Kidney (tissue), 14 donors: ENCODE results near the gene COL6A3. TPM values are rescaled to one million over a fixed set of nuclear protein-coding genes. Genes with fewer than 3 reads are reported as not detected.

Source experiments
- DNase-seq, 5 donors: peaks; one replicate each; pipeline ENCODE4 v3.0.0-alpha.2; 2013 to 2020
- FAIRE-seq: peaks from 2 replicates; lab custom pipeline; 2012; peaks lifted over from hg19 to GRCh38; lab: Jason Lieb, UNC
- H3K27ac ChIP-seq, 2 donors: one replicate each; pipeline ENCODE4 v1.7.0; 2013; ENCODE audit warnings: low read depth in 2 of 2, low read length in 2 of 2, inconsistent platforms in 1 of 2
- H3K27me3 ChIP-seq: one replicate; pipeline ENCODE4 v1.7.1; 2013; ENCODE audit warnings: low read length, inconsistent platforms; ENCODE audit not compliant: control insufficient read depth, insufficient read depth
- H3K36me3 ChIP-seq, 3 donors: one replicate each; pipeline versions ENCODE4 v1.7.0 to v1.7.1; 2013; ENCODE audit warnings: low read length in 3 of 3, control low read depth in 1 of 3, inconsistent platforms in 1 of 3; ENCODE audit not compliant: insufficient read depth in 3 of 3, control insufficient read depth in 2 of 3
- H3K4me1 ChIP-seq, 3 donors: one replicate each; pipeline versions ENCODE4 v1.7.0 to v1.7.1; 2013; ENCODE audit warnings: low read length in 3 of 3, inconsistent platforms in 1 of 3, low read depth in 1 of 3; ENCODE audit not compliant: control insufficient read depth in 2 of 3, insufficient read depth in 2 of 3
- H3K4me3 ChIP-seq, 3 donors: one replicate each; pipeline versions ENCODE4 v1.7.0 to v1.8.1; 2013; ENCODE audit warnings: low read length in 3 of 3, control low read depth in 1 of 3, inconsistent platforms in 1 of 3
- H3K9ac ChIP-seq, 3 donors: one replicate each; pipeline versions ENCODE4 v1.7.0 to v1.7.1; 2013; ENCODE audit warnings: low read length in 3 of 3, control low read depth in 1 of 3, inconsistent platforms in 1 of 3
- H3K9me3 ChIP-seq, 3 donors: one replicate each; pipeline versions ENCODE4 v1.7.0 to v1.7.1; 2013; ENCODE audit warnings: low read length in 3 of 3, control low read depth in 1 of 3, inconsistent platforms in 1 of 3; ENCODE audit not compliant: control insufficient read depth in 2 of 3, insufficient read depth in 1 of 3
- CTCF ChIP-seq: IDR thresholded peaks from 3 replicates; pipeline ENCODE4 v1.5.1; 2012; ENCODE audit warnings: mild to moderate bottlenecking, moderate library complexity, borderline replicate concordance; ENCODE audit not compliant: insufficient read depth; ENCODE audit errors: extremely low read depth
- intact Hi-C: fragments of 100-400 bp; cut with DNase I; formaldehyde crosslinking; loops from one replicate; pipeline ENCODE4 v1.11.1; 2022
- polyA plus RNA-seq: library from polyadenylated mRNA; stranded (reverse); fragments of 350-450 nt; fragmentation: Illumina TruSeq; extraction: RNeasy Lipid Tissue Mini Kit (QIAGEN cat#74804); gene quantifications from one replicate; pipeline ENCODE4 v1.2.3, GENCODE V29; 2014; ENCODE audit warnings: low read depth, low replicate concordance; ENCODE audit not compliant: insufficient read depth
- total RNA-seq: library from RNA; stranded (reverse); fragmentation: NEBNext Ultra II Directional; extraction: Animal tissue kit (Norgen Biotek cat#: 25700); gene quantifications from one replicate; pipeline ENCODE4 v1.2.1, GENCODE V29; 2021
- donor health status: control.
- donor health status: control.
- donor health status: control.
- donor health status: control.
- donor health status: control.
- donor health status: DM: yes; HTN: yes; CAD: no.
- donor health status: Normal renal cell carcinoma (clear cell type).

The COL6A3 gene
- total and polyA plus RNA-seq, 2 donors from 2014 or later, result 3.8 to 59.5 TPM

DNA sequence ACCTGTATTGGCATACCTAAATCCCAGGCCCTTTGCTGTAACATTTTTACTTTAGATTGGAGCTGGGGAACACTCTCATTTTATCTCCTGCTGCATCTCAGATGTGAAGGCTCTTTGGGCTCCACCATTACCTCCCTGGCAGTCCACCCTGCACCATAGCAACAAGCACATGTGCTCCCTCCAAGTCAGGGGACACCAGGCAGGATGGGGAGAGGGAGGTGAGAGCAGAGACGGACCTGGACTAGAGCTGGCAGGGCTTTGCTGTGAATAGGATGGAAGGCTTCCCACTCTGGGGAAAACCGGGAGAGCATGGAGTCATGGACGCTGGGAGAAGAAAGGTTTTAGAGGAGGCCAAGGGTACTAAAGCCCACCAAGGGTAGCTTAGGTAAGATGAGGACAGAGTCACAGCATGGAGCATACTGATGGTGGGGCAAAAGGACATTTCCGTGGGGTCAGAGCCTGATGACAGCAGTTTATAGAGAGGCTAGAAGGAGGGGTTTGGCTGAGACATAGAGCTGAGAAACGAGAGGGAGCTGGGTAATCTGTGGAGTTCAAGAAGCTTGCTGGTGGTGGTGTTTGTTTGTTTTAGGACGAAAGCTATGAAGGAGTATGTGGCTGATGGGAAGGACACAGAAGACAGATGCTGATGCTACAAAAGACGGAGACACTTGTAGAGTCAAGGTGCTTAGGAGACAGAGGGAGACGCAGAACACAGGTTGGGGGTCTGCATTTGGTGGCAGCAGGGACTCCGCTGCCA, 134.8 kb downstream of the COL6A3 start:
- intact Hi-C loops, result no loop called here
- Histone ChIP-seq H3K4me1 (peaks cover 0 to 2% (median 0%) of the 10 kb centered on the region in 3 donors), H3K9ac (no peak overlapping the region)

DNA sequence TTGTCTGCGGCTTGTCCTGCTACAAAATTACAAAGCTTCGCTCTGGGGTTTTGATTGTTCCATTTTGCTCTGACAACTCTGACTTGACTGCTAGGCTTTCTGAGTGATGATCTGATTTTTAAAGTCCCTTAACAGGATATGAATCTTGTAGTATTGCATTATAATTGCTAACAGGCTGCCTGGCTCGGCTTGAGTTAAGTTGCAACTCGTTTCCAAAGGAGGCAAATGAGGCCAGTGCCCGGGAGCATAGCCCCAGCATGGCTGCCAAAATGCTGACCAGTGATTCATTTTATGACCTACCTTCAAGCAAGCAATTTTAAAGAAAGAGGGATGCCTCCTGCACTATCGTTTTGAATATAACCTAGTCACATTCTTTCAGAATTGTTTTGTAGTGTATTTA, 135.4 kb downstream of the COL6A3 start:
- no peak for DNase-seq
- Histone ChIP-seq H3K4me3 (no peak overlapping the region), H3K27ac (no peak overlapping the region), H3K27me3 (no peaks in the 10 kb centered on the region), H3K36me3 (no peaks in the 10 kb centered on the region), H3K9ac (no peak overlapping the region), H3K9me3 (no peaks in the 10 kb centered on the region), H3K4me1 (peaks cover 0 to 2% (median 0%) of the 10 kb centered on the region in 3 donors)
- intact Hi-C loops, result no loop called here
- no peak for TF ChIP-seq CTCF
- FAIRE-seq, result no peak

More for the DNA sequence above, 134.8 kb downstream of the COL6A3 start:
- TF ChIP-seq CTCF, result no peak
- H3K9me3 ChIP-seq, result no peaks in the 10 kb centered on the region
- no peaks in the 10 kb centered on the region for H3K36me3 ChIP-seq
- no peaks in the 10 kb centered on the region for H3K27me3 ChIP-seq
- H3K27ac ChIP-seq, result peak overlapping the region in 1 of 2 donors; percentile 15
- DNase-seq (no peak), FAIRE-seq (no peak)
- H3K4me3 ChIP-seq, result no peak overlapping the region

DNA sequence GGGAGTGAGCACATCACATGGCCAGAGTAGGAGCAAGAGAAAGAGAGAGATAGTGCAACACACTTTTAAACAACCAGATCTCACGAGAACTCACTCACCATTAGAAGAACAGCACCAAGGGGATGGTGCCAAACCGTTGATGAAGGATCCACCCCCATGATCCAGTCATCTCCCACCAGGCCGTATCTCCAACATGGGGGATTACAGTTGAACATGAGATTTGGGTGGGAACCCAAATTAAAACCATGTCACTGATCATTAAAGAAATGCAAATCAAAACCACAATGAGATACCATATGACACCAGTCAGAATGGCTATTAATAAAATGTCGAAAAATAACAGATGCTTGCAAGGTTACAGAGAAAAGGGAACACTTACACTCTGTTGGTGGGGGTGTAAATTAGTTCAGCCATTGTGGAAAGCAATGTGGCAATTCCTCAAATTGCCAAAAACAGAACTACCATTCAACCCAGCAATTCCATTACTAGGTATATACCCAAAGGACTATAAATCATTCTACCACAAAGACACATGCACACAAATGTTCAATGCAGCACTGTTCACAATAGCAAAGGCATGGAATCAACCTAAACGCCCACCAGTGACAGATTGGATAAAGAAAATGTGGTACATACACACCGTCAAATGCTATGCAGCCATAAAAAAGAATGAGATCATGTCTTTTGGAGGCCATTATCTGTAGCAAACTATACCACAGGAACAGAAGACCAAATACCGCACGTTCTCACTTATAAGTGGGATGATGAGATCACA, 137.1 kb downstream of the COL6A3 start:
- TF ChIP-seq CTCF, result no peak
- H3K9ac ChIP-seq, result no peak overlapping the region
- intact Hi-C loops, result no loop called here
- no peak for FAIRE-seq
- H3K4me1 ChIP-seq, result peaks cover 0 to 2% (median 0%) of the 10 kb centered on the region in 3 donors
- no peaks in the 10 kb centered on the region for H3K36me3 ChIP-seq
- no peaks in the 10 kb centered on the region for H3K27me3 ChIP-seq
- H3K9me3 ChIP-seq, result no peaks in the 10 kb centered on the region
- no peak for DNase-seq
- no peak overlapping the region for H3K27ac ChIP-seq
- H3K4me3 ChIP-seq, result no peak overlapping the region

Other genes with a start within 250 kb of the COL6A3 start
- 9.6 TPM for gene MLPH, start 73.1 kb upstream of the COL6A3 start, total RNA-seq
- gene MLPH, start 73.1 kb upstream of the COL6A3 start, polyA plus RNA-seq, result 4.6 TPM
- gene PRLH, start 152.4 kb upstream of the COL6A3 start, total RNA-seq, result not detected
- gene PRLH, start 152.4 kb upstream of the COL6A3 start, polyA plus RNA-seq, result not detected
- gene RAB17, start 176.6 kb upstream of the COL6A3 start, total RNA-seq, result 59.1 TPM
- 151 TPM for gene RAB17, start 176.6 kb upstream of the COL6A3 start, polyA plus RNA-seq
- gene LRRFIP1, start 213.4 kb upstream of the COL6A3 start, total RNA-seq, result 204 TPM
- 39.1 TPM for gene LRRFIP1, start 213.4 kb upstream of the COL6A3 start, polyA plus RNA-seq